Effector CD8-positive, alpha-beta T cell (primary cell): ENCODE results near the gene UPF2.
"Not testable (repeated sequence)": the region's sequence is repeated elsewhere in the genome, so short reads cannot be mapped to it uniquely, and the experiment has no call there.

Experiments used
- DNase-seq: peaks from one replicate; lab custom pipeline; 2025; lab: John Stamatoyannopoulos, UW

Gene UPF2

GRCh38 chr10:11901833-11902475 lies 140.7 kb downstream of the UPF2 start:
- no peak for DNase-seq

- no peak for DNase-seq
Measured at GRCh38 chr10:11901454-11901832, 141.2 kb downstream of the UPF2 start.

GRCh38 chr10:11901036-11901301 lies 141.6 kb downstream of the UPF2 start:
- DNase-seq, result no peak

GRCh38 chr10:11899067-11899876 lies 143.3 kb downstream of the UPF2 start:
- no peak for DNase-seq

GRCh38 chr10:11898372-11899066 lies 144.1 kb downstream of the UPF2 start:
- no peak for DNase-seq

- DNase-seq, result no peak
Measured at GRCh38 chr10:11898033-11898371, 144.6 kb downstream of the UPF2 start.

GRCh38 chr10:11896549-11897200 lies 145.9 kb downstream of the UPF2 start:
- no peak for DNase-seq

GRCh38 chr10:11895598-11895997 lies 147.0 kb downstream of the UPF2 start:
- DNase-seq, result no peak

GRCh38 chr10:11895108-11895466 lies 147.5 kb downstream of the UPF2 start:
- no peak for DNase-seq

- DNase-seq, result no peak
Measured at GRCh38 chr10:11894381-11895107, 148.1 kb downstream of the UPF2 start.

- DNase-seq, result no peak
Measured at GRCh38 chr10:11893749-11894278, 148.8 kb downstream of the UPF2 start.

- DNase-seq, result no peak
Measured at GRCh38 chr10:11891776-11892486, 150.7 kb downstream of the UPF2 start.

GRCh38 chr10:11889263-11889662 lies 153.3 kb downstream of the UPF2 start:
- DNase-seq, result not testable (repeated sequence)

GRCh38 chr10:11887381-11888227 lies 155.0 kb downstream of the UPF2 start:
- DNase-seq, result no peak

- DNase-seq, result no peak
Measured at GRCh38 chr10:11886851-11887250, 155.8 kb downstream of the UPF2 start.

- no peak for DNase-seq
Measured at GRCh38 chr10:11886138-11886474, 156.5 kb downstream of the UPF2 start.

- no peak for DNase-seq
Measured at GRCh38 chr10:11885437-11886137, 157.0 kb downstream of the UPF2 start.

- DNase-seq, result no peak
Measured at GRCh38 chr10:11884706-11885423, 157.7 kb downstream of the UPF2 start.
